Bronchial epithelial cell (primary cell): ENCODE data around the gene CCDC102B. TPM values are rescaled to one million over a fixed set of nuclear protein-coding genes. Genes with fewer than 3 reads are reported as not detected.

Source experiments
- DNase-seq: peaks from one replicate; pipeline ENCODE4 v3.0.0-alpha.2; 2010; ENCODE audit warnings: low read depth
- FAIRE-seq: peaks from 2 replicates; lab custom pipeline; 2011; peaks lifted over from hg19 to GRCh38; lab: Jason Lieb, UNC
- H3K27me3 ChIP-seq: 2 replicates; pipeline ENCODE4 v1.5.1; 2011; ENCODE audit warnings: low read length; ENCODE audit not compliant: control insufficient read depth, insufficient read depth
- H3K36me3 ChIP-seq: 2 replicates; pipeline ENCODE4 v1.5.1; 2011; ENCODE audit warnings: low read length; ENCODE audit not compliant: control insufficient read depth, insufficient read depth
- H3K4me3 ChIP-seq: 2 replicates; pipeline ENCODE4 v1.5.1; 2011; ENCODE audit warnings: mild to moderate bottlenecking, low read depth, low read length, control low read depth
- CTCF ChIP-seq: IDR thresholded peaks from 2 replicates; pipeline ENCODE4 v1.5.1; 2011; ENCODE audit warnings: mild to moderate bottlenecking, moderate library complexity, low read length, control low read depth, inconsistent platforms; ENCODE audit not compliant: insufficient read depth, severe bottlenecking
- total RNA-seq: library from RNA; depleted of rRNA; stranded (reverse); fragments of >200 nt; gene quantifications from 2 replicates; pipeline ENCODE4 v1.2.1, GENCODE V29; 2014

CCDC102B gene
- total RNA-seq, 1 donor from 2014 or later, result 1.6 TPM

- no peaks in the 10 kb centered on the region for H3K27me3 ChIP-seq
- TF ChIP-seq CTCF, result no peak
- FAIRE-seq (no peak), DNase-seq (no peak)
- no peak overlapping the region for H3K4me3 ChIP-seq
- no peaks in the 10 kb centered on the region for H3K36me3 ChIP-seq
Observed at GRCh38 chr18:69067048-69067447, 269.2 kb downstream of the CCDC102B start.

- no peak for TF ChIP-seq CTCF
- DNase-seq (no peak), FAIRE-seq (no peak)
- Histone ChIP-seq H3K27me3 (no peaks in the 10 kb centered on the region), H3K36me3 (no peaks in the 10 kb centered on the region), H3K4me3 (no peak overlapping the region)
Observed at GRCh38 chr18:69071680-69072079, 273.8 kb downstream of the CCDC102B start.

DNA sequence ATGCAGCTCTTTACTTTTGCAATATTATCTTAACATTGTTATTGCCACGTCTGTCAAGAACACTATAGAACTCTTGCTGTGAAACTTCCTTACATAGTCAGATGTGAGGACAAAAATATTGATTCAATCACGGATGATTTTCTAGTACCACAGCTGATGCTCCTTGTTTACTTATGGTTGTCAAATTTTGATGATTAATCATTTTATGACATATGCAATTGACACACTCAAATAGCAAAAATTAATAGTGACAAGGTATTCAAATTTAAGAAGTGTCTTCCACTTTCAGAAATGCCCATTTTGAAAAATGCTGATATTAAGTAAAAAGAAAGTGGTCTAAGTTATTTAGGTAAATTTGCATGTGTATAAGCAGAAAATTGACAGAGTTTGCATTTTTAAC, 284.0 kb downstream of the CCDC102B start:
- H3K36me3 ChIP-seq, result no peaks in the 10 kb centered on the region
- no peak for TF ChIP-seq CTCF
- no peak for FAIRE-seq
- no peaks in the 10 kb centered on the region for H3K27me3 ChIP-seq
- H3K4me3 ChIP-seq, result no peak overlapping the region
- no peak for DNase-seq

DNA sequence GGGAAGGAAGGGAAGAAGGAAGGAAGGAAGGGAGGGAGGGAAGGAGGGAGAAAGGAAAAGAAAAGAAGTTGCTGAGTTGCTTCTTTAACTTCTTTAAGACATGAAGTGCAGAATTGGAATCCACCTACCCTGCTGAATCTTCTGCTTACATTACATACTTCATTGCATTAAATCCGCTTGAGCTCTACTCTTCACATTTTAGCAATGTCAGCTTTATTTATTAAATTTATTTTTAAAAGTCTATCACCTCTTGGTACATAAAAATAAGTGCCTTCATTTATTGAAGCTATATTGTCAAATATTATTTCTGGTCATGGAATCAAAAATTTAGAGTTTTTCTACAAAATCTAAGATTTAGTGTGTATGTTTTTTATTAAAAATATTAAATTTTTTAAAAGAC, 284.6 kb downstream of the CCDC102B start:
- TF ChIP-seq CTCF, result no peak
- Histone ChIP-seq H3K27me3 (no peaks in the 10 kb centered on the region), H3K4me3 (no peak overlapping the region), H3K36me3 (no peaks in the 10 kb centered on the region)
- FAIRE-seq, result no peak
- DNase-seq, result no peak

DNA sequence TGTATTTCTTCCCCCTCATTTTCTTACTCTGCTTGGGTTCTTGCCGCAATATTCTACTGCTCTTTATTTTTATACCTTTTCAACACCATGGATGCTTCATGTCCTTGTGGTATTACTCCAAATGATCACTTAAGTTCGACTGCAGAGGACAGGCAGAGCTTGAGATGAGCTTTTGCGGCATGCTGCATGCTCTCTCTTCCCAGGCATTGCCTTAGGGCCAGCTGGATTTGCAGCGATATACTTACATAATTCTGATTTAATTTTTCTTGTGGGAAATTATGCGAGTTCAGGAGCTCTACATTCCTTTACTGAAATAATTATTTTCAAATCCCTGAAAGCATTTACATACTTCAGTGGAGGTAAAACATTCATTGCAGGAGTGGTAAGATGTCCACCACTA, 288.1 kb downstream of the CCDC102B start:
- DNase-seq (no peak), FAIRE-seq (no peak)
- Histone ChIP-seq H3K36me3 (no peaks in the 10 kb centered on the region), H3K4me3 (no peak overlapping the region), H3K27me3 (no peaks in the 10 kb centered on the region)
- no peak for TF ChIP-seq CTCF

DNA sequence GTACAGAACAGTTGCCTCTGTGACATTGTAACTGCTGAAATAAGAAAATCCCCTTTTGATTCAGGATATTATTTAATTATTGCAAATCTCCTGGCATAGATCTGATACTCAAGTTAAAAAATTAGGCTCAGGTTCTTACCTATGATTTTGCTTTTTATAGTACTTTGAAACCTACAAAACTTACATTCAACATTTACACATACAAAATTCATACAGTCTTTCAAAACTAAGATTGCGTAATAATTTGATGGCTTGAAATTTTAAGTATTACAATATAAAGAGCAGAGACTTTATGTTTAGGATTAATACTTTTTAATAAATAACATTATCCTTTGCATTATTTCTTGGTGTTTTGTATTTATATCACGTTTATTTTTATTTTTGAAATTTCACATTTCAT, 291.1 kb downstream of the CCDC102B start:
- Histone ChIP-seq H3K4me3 (no peak overlapping the region), H3K36me3 (no peaks in the 10 kb centered on the region), H3K27me3 (no peaks in the 10 kb centered on the region)
- no peak for FAIRE-seq
- TF ChIP-seq CTCF, result no peak
- no peak for DNase-seq
